NT2/D1 (cell line): Measurements from ENCODE around the gene PPARGC1A.

Experiments
- SUZ12 ChIP-seq: IDR thresholded peaks from 2 replicates; pipeline ENCODE4 v1.6.1; 2011; ENCODE audit not compliant: insufficient read length, insufficient read depth; ENCODE audit errors: extremely low read depth
- ZNF274 ChIP-seq: IDR thresholded peaks from 2 replicates; pipeline ENCODE4 v1.6.1; 2011; ENCODE audit warnings: mild to moderate bottlenecking, low read depth, low read length

DNA sequence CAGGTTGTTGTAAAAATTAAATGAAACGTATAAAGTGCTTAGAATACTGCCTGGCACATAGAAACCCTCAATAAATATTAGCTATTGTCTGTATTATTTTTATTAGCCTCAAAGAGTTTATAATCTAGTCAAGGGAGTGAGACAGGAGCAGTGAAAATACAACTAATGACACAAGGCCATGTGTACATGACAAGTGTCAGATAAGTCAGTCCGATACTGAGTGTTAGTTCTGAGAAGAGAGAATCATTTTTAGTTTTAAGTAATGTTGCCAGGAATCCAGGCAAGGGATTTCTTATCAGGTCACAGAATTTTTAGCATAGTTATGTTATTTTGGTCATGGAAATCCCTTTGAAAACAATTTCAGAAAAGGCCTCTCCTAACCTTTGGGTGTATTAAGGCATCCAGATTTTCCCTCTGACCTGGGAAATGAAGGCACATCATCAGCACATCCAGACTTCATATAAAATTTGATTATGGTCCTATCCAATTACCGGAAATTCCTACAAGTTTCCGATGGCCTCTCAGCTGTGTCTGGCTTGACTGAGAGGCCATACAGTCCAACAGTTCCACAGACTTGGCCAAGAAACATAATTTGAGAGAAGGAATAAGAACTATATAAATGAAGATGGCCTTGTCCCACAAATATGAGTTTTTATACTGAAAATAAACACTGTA, 35.7 kb downstream of the PPARGC1A start:
- TF ChIP-seq ZNF274 (no peak), SUZ12 (no peak)
